ENCODE results near the gene NOC2L. TPM values are rescaled to one million over a fixed set of nuclear protein-coding genes. Genes with fewer than 3 reads are reported as not detected.
A peak's percentile ranks its signal among the peaks of the same experiment; 100 is the strongest.
"Not testable (repeated sequence)": the region's sequence is repeated elsewhere in the genome, so short reads cannot be mapped to it uniquely, and the experiment has no call there.

Gene NOC2L
- polyA plus RNA-seq, 2 donors: 60.8 to 67.4 TPM

GRCh38 chr1:976791-977190 is 17.7 kb upstream of the NOC2L start:
- not testable (repeated sequence) for H3K4me3 ChIP-seq (ENCODE audit: low read depth in 1 of 2, low read length in 2 of 2); H3K27ac ChIP-seq (ENCODE audit: low read depth in 2 of 2, low read length in 1 of 2); H3K27me3 ChIP-seq (ENCODE audit: control insufficient read depth in 1 of 2, insufficient read depth in 2 of 2, low read length in 2 of 2); H3K9me3 ChIP-seq (ENCODE audit: control insufficient read depth in 2 of 2, insufficient read depth in 1 of 2, low read depth in 1 of 2, low read length in 1 of 2)
- 43 to 63% methylated on average over 12 to 17 of the region's 39 CpGs for WGBS, 2 donors
- peaks cover 0 to 14% of the 10 kb centered on the region in 2 donors for H3K36me3 ChIP-seq (ENCODE audit: control insufficient read depth in 2 of 2, insufficient read depth in 2 of 2, low read length in 1 of 2)
- peaks cover 0 to 14% of the 10 kb centered on the region in 2 donors for H3K4me1 ChIP-seq (ENCODE audit: control insufficient read depth in 2 of 2, insufficient read depth in 2 of 2, low read length in 1 of 2)

GRCh38 chr1:975896-976683 is 17.0 kb upstream of the NOC2L start:
- peaks cover 0 to 17% of the 10 kb centered on the region in 2 donors for H3K4me1 ChIP-seq (ENCODE audit: control insufficient read depth in 2 of 2, insufficient read depth in 2 of 2, low read length in 1 of 2)
- 2 to 4% methylated on average over 35 to 40 of the region's 40 CpGs for WGBS, 2 donors
- no peaks in the 10 kb centered on the region for H3K9me3 ChIP-seq (ENCODE audit: control insufficient read depth in 2 of 2, insufficient read depth in 1 of 2, low read depth in 1 of 2, low read length in 1 of 2)
- H3K27ac ChIP-seq (ENCODE audit: low read depth in 2 of 2, low read length in 1 of 2): peak overlapping the region; percentile 74 to 93
- peak overlapping the region in 1 of 2 donors; percentile 41 for H3K4me3 ChIP-seq (ENCODE audit: low read depth in 1 of 2, low read length in 2 of 2)
- H3K27me3 ChIP-seq (ENCODE audit: control insufficient read depth in 1 of 2, insufficient read depth in 2 of 2, low read length in 2 of 2): no peaks in the 10 kb centered on the region
- H3K36me3 ChIP-seq (ENCODE audit: control insufficient read depth in 2 of 2, insufficient read depth in 2 of 2, low read length in 1 of 2): peaks cover 0 to 14% of the 10 kb centered on the region in 2 donors

- Histone ChIP-seq H3K9me3 (ENCODE audit: control insufficient read depth in 2 of 2, insufficient read depth in 1 of 2, low read depth in 1 of 2, low read length in 1 of 2) (no peaks in the 10 kb centered on the region), H3K36me3 (ENCODE audit: control insufficient read depth in 2 of 2, insufficient read depth in 2 of 2, low read length in 1 of 2) (peaks cover 0 to 14% of the 10 kb centered on the region in 2 donors), H3K27ac (ENCODE audit: low read depth in 2 of 2, low read length in 1 of 2) (peak overlapping the region; percentile 74 to 93), H3K4me1 (ENCODE audit: control insufficient read depth in 2 of 2, insufficient read depth in 2 of 2, low read length in 1 of 2) (peaks cover 0 to 23% of the 10 kb centered on the region in 2 donors), H3K4me3 (ENCODE audit: low read depth in 1 of 2, low read length in 2 of 2) (no peak overlapping the region), H3K27me3 (ENCODE audit: control insufficient read depth in 1 of 2, insufficient read depth in 2 of 2, low read length in 2 of 2) (no peaks in the 10 kb centered on the region)
- 58 to 63% methylated on average over 9 of the region's 9 CpGs for WGBS, 2 donors
Measured at GRCh38 chr1:975365-975764, 16.3 kb upstream of the NOC2L start.

DNA sequence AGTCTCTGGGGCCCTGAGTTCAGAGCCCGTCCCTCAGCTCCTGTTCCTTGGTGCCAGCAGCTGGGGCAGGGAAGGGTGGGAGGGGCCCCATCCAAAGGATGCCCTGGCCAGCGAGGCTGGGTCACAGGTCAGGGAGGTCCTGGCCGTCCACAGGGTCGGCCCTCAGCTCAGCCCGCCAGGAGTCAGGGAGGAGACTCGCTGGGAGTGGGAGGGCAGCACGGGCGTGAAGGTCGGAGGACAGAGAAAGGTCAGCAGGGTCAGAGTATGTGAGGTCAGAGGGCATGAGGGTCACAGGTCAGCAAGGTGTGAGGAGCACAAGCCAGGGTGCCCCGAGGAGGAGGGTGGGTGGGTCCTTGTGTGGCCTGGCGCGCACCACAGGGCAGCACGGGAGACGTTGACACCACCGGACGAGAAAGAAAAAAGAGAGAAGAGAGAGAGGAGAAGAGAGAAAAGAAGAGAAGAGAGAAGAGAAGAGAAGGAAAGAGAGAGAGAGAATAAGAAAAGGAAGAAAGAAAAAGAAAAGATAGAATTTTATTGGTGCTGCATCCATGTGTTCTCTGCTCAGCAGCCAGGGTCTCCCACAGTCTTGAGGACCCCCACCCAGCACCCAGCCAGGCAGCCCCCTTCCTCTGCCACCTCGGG is 15.8 kb upstream of the NOC2L start:
- 65 to 76% methylated on average over 17 of the region's 17 CpGs for WGBS, 2 donors
- no peaks in the 10 kb centered on the region for H3K27me3 ChIP-seq (ENCODE audit: control insufficient read depth in 1 of 2, insufficient read depth in 2 of 2, low read length in 2 of 2)
- no peaks in the 10 kb centered on the region for H3K9me3 ChIP-seq (ENCODE audit: control insufficient read depth in 2 of 2, insufficient read depth in 1 of 2, low read depth in 1 of 2, low read length in 1 of 2)
- no peak overlapping the region for H3K4me3 ChIP-seq (ENCODE audit: low read depth in 1 of 2, low read length in 2 of 2)
- peaks cover 0 to 14% of the 10 kb centered on the region in 2 donors for H3K36me3 ChIP-seq (ENCODE audit: control insufficient read depth in 2 of 2, insufficient read depth in 2 of 2, low read length in 1 of 2)
- peak overlapping the region; percentile 17 to 93 for H3K27ac ChIP-seq (ENCODE audit: low read depth in 2 of 2, low read length in 1 of 2)
- peaks cover 0 to 25% of the 10 kb centered on the region in 2 donors for H3K4me1 ChIP-seq (ENCODE audit: control insufficient read depth in 2 of 2, insufficient read depth in 2 of 2, low read length in 1 of 2)

GRCh38 chr1:974293-974640 is 15.2 kb upstream of the NOC2L start:
- 85 to 91% methylated on average over 11 of the region's 11 CpGs for WGBS, 2 donors
- H3K27ac ChIP-seq (ENCODE audit: low read depth in 2 of 2, low read length in 1 of 2): no peak overlapping the region
- no peak overlapping the region for H3K4me3 ChIP-seq (ENCODE audit: low read depth in 1 of 2, low read length in 2 of 2)
- no peaks in the 10 kb centered on the region for H3K27me3 ChIP-seq (ENCODE audit: control insufficient read depth in 1 of 2, insufficient read depth in 2 of 2, low read length in 2 of 2)
- H3K9me3 ChIP-seq (ENCODE audit: control insufficient read depth in 2 of 2, insufficient read depth in 1 of 2, low read depth in 1 of 2, low read length in 1 of 2): no peaks in the 10 kb centered on the region
- H3K36me3 ChIP-seq (ENCODE audit: control insufficient read depth in 2 of 2, insufficient read depth in 2 of 2, low read length in 1 of 2): peaks cover 0 to 14% of the 10 kb centered on the region in 2 donors
- peaks cover 0 to 26% of the 10 kb centered on the region in 2 donors for H3K4me1 ChIP-seq (ENCODE audit: control insufficient read depth in 2 of 2, insufficient read depth in 2 of 2, low read length in 1 of 2)

DNA sequence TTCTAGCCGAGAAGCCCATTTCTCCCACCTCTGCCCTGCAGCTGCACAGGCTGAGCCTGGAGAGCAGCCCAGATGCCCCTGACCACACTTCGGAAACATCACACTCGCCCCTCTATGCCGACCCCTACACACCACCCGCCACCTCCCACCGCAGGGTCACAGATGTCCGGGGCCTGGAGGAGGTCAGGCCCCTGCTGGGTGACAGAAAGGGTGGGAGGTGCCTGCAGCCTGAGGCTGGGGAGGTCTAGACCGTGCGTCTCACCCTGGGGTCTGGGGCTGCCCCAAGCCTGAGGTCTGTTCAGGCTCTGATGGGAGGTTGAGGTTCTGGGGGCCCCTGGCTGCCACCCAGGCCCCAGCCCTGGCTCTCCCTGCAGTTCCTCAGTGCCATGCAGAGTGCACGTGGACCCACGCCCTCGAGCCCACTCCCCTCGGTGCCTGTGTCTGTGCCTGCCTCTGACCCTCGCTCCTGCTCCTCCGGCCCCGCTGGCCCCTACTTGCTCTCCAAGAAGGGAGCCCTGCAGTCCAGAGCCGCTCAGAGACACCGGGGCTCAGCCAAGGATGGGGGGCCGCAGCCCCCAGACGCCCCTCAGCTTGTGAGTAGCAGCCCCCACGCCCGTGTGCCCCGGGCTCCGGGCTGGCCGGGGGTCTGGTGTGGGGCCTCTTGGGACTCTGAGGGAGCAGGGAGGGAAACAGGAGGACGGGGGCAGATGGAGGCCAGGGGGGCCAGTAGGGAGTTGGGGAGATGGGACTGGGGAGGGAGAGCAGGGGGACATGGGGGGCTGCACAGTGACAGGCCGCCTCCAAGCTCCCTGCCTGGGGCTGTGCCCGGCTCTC is 14.6 kb upstream of the NOC2L start:
- WGBS, 2 donors: 79 to 82% methylated on average over 27 to 28 of the region's 28 CpGs
- H3K4me1 ChIP-seq (ENCODE audit: control insufficient read depth in 2 of 2, insufficient read depth in 2 of 2, low read length in 1 of 2): peaks cover 0 to 28% of the 10 kb centered on the region in 2 donors

GRCh38 chr1:972726-973458 is 13.8 kb upstream of the NOC2L start:
- H3K4me3 ChIP-seq (ENCODE audit: low read depth in 1 of 2, low read length in 2 of 2): no peak overlapping the region
- peaks cover 0 to 31% of the 10 kb centered on the region in 2 donors for H3K4me1 ChIP-seq (ENCODE audit: control insufficient read depth in 2 of 2, insufficient read depth in 2 of 2, low read length in 1 of 2)
- H3K9me3 ChIP-seq (ENCODE audit: control insufficient read depth in 2 of 2, insufficient read depth in 1 of 2, low read depth in 1 of 2, low read length in 1 of 2): no peaks in the 10 kb centered on the region
- 78 to 83% methylated on average over 25 to 28 of the region's 28 CpGs for WGBS, 2 donors
- no peaks in the 10 kb centered on the region for H3K27me3 ChIP-seq (ENCODE audit: control insufficient read depth in 1 of 2, insufficient read depth in 2 of 2, low read length in 2 of 2)
- peak overlapping the region in 1 of 2 donors; percentile 13 for H3K27ac ChIP-seq (ENCODE audit: low read depth in 2 of 2, low read length in 1 of 2)
- H3K36me3 ChIP-seq (ENCODE audit: control insufficient read depth in 2 of 2, insufficient read depth in 2 of 2, low read length in 1 of 2): peaks cover 0 to 14% of the 10 kb centered on the region in 2 donors

More for the DNA sequence above, 14.6 kb upstream of the NOC2L start:
- H3K27me3 ChIP-seq (ENCODE audit: control insufficient read depth in 1 of 2, insufficient read depth in 2 of 2, low read length in 2 of 2): no peaks in the 10 kb centered on the region
- no peak overlapping the region for H3K4me3 ChIP-seq (ENCODE audit: low read depth in 1 of 2, low read length in 2 of 2)
- no peaks in the 10 kb centered on the region for H3K9me3 ChIP-seq (ENCODE audit: control insufficient read depth in 2 of 2, insufficient read depth in 1 of 2, low read depth in 1 of 2, low read length in 1 of 2)
- H3K27ac ChIP-seq (ENCODE audit: low read depth in 2 of 2, low read length in 1 of 2): no peak overlapping the region
- peaks cover 0 to 14% of the 10 kb centered on the region in 2 donors for H3K36me3 ChIP-seq (ENCODE audit: control insufficient read depth in 2 of 2, insufficient read depth in 2 of 2, low read length in 1 of 2)

DNA sequence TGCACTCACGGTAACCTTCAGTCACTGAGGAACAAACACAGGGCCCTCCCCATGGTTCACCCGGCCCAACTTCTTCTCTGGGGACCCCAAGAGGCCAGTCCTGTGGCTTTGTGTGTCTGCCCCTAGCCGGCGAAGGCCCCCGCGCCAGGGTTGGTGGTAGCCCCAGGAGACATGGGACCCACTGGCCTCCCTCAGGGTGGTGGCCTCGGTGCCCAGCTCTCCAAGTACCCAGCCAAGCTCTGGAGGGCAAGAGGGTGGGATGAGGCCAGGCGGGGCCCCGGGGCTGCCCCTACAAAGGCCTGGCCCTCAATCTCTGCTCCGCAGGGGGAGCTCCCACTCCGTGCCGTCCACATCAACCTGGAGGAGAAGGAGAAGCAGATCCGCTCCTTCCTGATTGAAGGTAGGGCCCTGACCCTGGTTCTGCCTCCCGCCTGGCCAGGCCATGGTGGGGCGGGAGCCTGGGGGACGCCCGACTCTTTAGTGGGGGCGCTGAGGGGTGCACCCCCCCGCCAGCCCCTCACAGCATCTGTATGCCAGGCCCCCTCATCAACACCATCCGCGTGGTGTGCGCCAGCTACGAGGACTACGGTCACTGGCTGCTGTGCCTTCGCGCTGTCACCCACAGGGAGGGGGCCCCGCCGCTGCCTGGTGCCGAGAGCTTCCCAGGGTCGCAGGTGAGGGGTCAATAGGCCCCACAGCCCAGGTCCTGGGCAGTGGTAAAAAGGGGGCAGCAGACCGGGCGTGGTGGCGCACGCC is 12.9 kb upstream of the NOC2L start:
- H3K27ac ChIP-seq (ENCODE audit: low read depth in 2 of 2, low read length in 1 of 2): peak overlapping the region; percentile 37 to 41

More for the DNA sequence above, 12.9 kb upstream of the NOC2L start:
- Histone ChIP-seq H3K9me3 (ENCODE audit: control insufficient read depth in 2 of 2, insufficient read depth in 1 of 2, low read depth in 1 of 2, low read length in 1 of 2) (no peaks in the 10 kb centered on the region), H3K36me3 (ENCODE audit: control insufficient read depth in 2 of 2, insufficient read depth in 2 of 2, low read length in 1 of 2) (peaks cover 0 to 14% of the 10 kb centered on the region in 2 donors), H3K27me3 (ENCODE audit: control insufficient read depth in 1 of 2, insufficient read depth in 2 of 2, low read length in 2 of 2) (no peaks in the 10 kb centered on the region), H3K4me3 (ENCODE audit: low read depth in 1 of 2, low read length in 2 of 2) (no peak overlapping the region), H3K4me1 (ENCODE audit: control insufficient read depth in 2 of 2, insufficient read depth in 2 of 2, low read length in 1 of 2) (peaks cover 0 to 38% of the 10 kb centered on the region in 2 donors)
- WGBS, 2 donors: 80 to 84% methylated on average over 34 of the region's 34 CpGs
